Thymus (tissue), 11 donors: ENCODE results near the gene CXCL12. TPM values are rescaled to one million over a fixed set of nuclear protein-coding genes. Genes with fewer than 3 reads are reported as not detected.

Experiments used
- DNase-seq, 9 donors: peaks; one replicate each; pipeline ENCODE4 v3.0.0-alpha.2; 2013; ENCODE audit warnings: low spot score in 9 of 9, low read depth in 6 of 9, missing footprints in 1 of 9
- H3K27ac ChIP-seq, 2 donors: one replicate each; pipeline ENCODE4 v1.5.1; 2013; ENCODE audit warnings: control low read depth in 1 of 2, low read depth in 1 of 2, low read length in 1 of 2, mild to moderate bottlenecking in 1 of 2, moderate library complexity in 1 of 2
- H3K27me3 ChIP-seq, 2 donors: one replicate each; pipeline ENCODE4 v1.5.1; 2013; ENCODE audit warnings: low read length in 1 of 2; ENCODE audit not compliant: control insufficient read depth in 2 of 2, insufficient read depth in 1 of 2
- H3K36me3 ChIP-seq, 2 donors: one replicate each; pipeline ENCODE4 v1.5.1; 2013; ENCODE audit warnings: low read length in 1 of 2, mild to moderate bottlenecking in 1 of 2, moderate library complexity in 1 of 2; ENCODE audit not compliant: control insufficient read depth in 2 of 2, insufficient read depth in 2 of 2
- H3K4me1 ChIP-seq, 2 donors: one replicate each; pipeline ENCODE4 v1.5.1; 2013; ENCODE audit warnings: low read length in 2 of 2; ENCODE audit not compliant: control insufficient read depth in 2 of 2, insufficient read depth in 2 of 2
- H3K4me3 ChIP-seq, 2 donors: one replicate each; pipeline ENCODE4 v1.5.1; 2013; ENCODE audit warnings: low read length in 2 of 2, control low read depth in 1 of 2, mild to moderate bottlenecking in 1 of 2
- H3K9me3 ChIP-seq, 2 donors: one replicate each; pipeline ENCODE4 v1.5.1; 2013; ENCODE audit warnings: low read length in 1 of 2, mild to moderate bottlenecking in 1 of 2; ENCODE audit not compliant: control insufficient read depth in 2 of 2, insufficient read depth in 1 of 2
- WGBS: extraction: QIAGEN DNeasy Blood & Tissue Kit; methylation state at CpG from one replicate; pipeline ENCODE4 v1.1.7; 2013; 5-methylcytosine and 5-hydroxymethylcytosine counted together
- polyA plus RNA-seq: library from polyadenylated mRNA; stranded (reverse); fragments of 200-250 nt; gene quantifications from one replicate; pipeline ENCODE4 v1.2.3, GENCODE V29; 2013
- total RNA-seq: library from RNA; stranded (reverse); fragments of 120-200 nt; gene quantifications from one replicate; pipeline ENCODE4 v1.2.4, GENCODE V29; 2013
- donor health status: healthy.

Gene CXCL12
- total and polyA plus RNA-seq, 2 donors, result 56.5 to 82.1 TPM

DNA sequence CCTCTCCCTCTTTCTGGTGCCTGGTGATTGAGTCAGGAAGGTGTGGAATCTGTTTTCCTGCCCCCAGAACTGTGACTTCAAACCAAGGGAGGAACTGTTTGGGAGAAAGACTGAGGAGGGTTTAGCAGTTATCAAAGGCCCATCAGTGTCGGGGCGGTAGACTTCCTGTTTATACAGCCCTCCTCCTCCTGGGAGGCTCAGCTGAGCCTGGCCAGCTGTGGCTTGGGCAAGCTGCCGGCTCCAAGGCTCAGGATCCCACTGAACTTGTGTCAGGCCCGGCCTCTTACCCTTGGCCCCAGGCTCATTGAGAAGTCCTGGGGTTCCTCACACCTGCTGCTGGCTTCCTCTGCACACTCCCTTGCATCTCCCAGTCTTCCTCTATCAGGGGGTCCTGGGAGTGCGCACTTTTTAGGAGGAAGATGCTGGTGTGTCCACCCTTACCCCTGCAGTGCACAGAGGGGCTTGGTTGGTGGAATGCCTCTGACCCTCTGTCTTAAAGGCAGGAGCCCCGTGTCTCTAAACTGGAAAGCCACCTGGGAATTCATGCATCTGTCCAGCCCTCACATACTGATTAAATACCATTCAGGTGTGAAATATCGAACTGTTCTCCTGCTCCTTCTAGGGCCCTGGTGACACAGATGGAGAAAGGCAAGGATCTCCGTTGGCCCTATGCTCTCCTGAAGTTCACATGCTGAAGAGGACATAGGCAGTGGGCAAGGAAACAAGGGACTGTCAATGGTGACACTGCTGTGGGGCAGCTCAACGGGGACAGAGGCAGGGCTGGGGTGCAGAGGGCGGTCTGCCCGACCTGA lies 32.4 kb downstream of the CXCL12 start:
- Histone ChIP-seq H3K27me3 (no peaks in the 10 kb centered on the region), H3K36me3 (no peaks in the 10 kb centered on the region), H3K4me1 (no peaks in the 10 kb centered on the region), H3K4me3 (no peak overlapping the region), H3K27ac (no peak overlapping the region), H3K9me3 (no peaks in the 10 kb centered on the region)
- no peak for DNase-seq
- 62% methylated on average over 11 of the region's 11 CpGs for WGBS

DNA sequence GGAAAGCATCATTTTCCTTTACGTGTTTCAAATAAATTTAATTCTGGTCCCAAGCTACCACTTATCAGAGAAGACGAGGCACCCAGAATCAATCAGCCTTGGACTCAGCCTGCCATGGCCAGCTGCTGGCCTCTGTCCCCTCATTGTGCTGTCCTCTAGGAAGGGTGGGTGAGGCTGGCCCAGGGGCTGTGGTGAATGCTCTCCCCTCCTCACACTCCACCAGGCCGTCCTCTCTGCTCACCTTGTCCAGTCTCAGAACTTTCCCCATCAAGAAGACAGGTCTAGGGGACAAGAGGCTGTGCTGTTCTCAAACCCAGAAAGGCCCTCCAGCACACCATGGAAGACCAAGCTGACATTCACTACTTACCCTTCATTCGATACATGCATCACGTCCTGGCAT lies 36.4 kb downstream of the CXCL12 start:
- Histone ChIP-seq H3K4me1 (no peaks in the 10 kb centered on the region), H3K4me3 (no peak overlapping the region), H3K36me3 (no peaks in the 10 kb centered on the region), H3K9me3 (no peaks in the 10 kb centered on the region), H3K27ac (no peak overlapping the region), H3K27me3 (no peaks in the 10 kb centered on the region)
- no peak for DNase-seq
- WGBS, result 97% methylated on average over 5 of the region's 5 CpGs

DNA sequence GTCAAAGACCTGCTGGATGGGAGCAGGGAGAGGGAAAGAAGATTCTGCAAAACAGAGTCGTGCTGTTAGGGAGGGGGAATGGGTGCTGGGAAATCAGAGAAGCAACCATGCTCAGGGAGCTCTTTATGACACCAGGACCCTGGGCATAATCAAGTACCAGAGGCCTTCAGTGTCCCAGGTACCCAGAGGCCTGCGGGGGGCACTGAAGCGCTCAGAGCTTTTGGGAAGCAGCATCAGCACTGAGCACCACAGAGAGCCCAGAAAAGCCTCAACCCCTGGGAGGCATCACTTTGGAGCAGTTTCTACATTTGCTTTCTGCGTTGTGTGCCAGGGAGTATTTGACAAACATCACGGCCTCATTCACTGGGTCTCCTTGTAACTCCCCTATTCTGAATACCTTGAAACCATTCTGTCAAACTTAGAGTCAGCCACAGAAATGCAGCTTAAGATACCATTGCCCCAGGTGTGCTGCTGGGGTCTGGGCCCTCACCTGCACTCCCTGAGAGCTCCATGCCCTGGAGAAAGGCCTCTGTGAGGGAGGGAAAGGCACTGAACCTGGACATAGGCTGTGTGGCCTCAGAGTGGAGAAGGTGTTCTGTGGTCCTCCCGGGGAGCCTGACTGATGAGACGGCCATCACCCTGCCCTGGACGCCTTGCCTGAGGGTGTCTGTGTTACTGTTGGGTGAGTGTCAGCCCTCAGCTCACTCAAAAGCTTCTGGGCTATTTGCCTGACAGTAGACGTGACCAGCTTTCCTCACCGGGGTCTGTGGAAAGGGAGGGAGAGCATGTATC lies 37.1 kb downstream of the CXCL12 start:
- no peak overlapping the region for H3K27ac ChIP-seq
- H3K9me3 ChIP-seq, result no peaks in the 10 kb centered on the region
- no peaks in the 10 kb centered on the region for H3K4me1 ChIP-seq
- 91% methylated on average over 10 of the region's 10 CpGs for WGBS
- H3K27me3 ChIP-seq, result no peaks in the 10 kb centered on the region
- no peak overlapping the region for H3K4me3 ChIP-seq
- DNase-seq, result no peak
- H3K36me3 ChIP-seq, result no peaks in the 10 kb centered on the region

DNA sequence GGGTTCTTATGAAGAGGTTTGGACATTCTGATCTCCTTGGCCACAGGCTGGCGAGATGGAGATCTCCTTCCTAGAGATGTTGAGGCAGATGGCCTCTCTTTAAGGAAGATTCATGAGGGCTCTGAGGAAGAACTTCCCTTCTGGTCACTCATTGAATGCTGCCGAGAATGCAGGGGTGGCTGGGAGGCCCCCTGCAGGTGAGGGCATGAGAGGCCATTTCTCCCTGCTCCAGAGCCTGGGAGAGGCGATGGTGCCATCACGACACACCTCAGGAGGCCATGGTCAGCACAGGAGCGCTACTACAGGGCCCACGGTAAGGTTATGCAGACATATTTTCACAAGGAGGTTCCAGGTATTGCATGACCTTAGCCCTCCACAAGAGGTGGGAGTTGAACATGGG lies 40.2 kb downstream of the CXCL12 start:
- Histone ChIP-seq H3K36me3 (no peaks in the 10 kb centered on the region), H3K27ac (no peak overlapping the region), H3K27me3 (no peaks in the 10 kb centered on the region), H3K4me1 (peaks cover 0 to 11% of the 10 kb centered on the region in 2 donors), H3K4me3 (no peak overlapping the region), H3K9me3 (no peaks in the 10 kb centered on the region)
- DNase-seq, result no peak
- WGBS, result 87% methylated on average over 6 of the region's 6 CpGs

DNA sequence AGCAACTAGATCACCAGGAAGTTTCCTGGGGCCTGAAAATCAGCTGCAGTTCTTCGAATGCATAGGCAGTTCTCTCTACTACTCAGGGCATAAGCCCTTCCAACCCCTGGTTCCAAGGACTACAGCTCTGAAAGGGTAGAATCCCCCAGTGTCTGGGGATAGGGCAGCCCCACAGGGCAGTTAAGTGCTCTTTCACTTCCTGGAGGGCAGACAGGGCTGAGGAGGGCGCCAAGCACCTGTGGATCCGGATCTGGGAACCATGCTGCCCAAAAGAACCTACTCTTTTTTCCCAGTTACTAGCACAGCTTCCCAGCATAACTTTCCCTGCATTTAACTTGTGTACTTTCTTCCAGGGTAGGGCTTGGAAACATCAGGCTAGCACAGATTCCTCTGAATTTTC lies 41.1 kb downstream of the CXCL12 start:
- peak overlapping the region in 1 of 2 donors; percentile 3 for H3K27ac ChIP-seq
- H3K36me3 ChIP-seq, result no peaks in the 10 kb centered on the region
- WGBS, result 76% methylated on average over 3 of the region's 3 CpGs
- H3K27me3 ChIP-seq, result no peaks in the 10 kb centered on the region
- no peak for DNase-seq
- H3K4me1 ChIP-seq, result peaks cover 0 to 17% of the 10 kb centered on the region in 2 donors
- H3K9me3 ChIP-seq, result no peaks in the 10 kb centered on the region
- no peak overlapping the region for H3K4me3 ChIP-seq

DNA sequence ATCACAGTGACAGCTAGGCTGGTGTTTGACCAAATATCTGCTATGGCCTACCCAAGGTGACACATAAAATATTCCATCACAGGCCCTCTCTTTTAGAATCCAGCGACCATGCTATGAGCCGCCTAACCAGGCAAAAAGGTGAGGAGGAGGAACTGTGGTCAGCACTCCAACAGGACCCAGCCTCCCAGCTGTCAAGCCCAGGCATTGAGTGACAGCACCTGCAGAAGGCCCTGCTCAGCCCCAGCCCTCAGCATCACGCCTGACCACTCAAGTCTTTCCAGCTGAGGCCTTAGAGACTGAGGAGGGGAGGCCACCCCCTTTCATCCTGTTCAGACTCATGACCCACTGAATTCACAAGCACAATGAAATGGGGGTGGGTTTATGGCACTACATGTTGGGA lies 43.0 kb downstream of the CXCL12 start:
- no peak overlapping the region for H3K4me3 ChIP-seq
- H3K9me3 ChIP-seq, result no peaks in the 10 kb centered on the region
- DNase-seq, result no peak
- H3K27ac ChIP-seq, result peak overlapping the region in 1 of 2 donors; percentile 55
- 95% methylated on average over 3 of the region's 3 CpGs for WGBS
- no peaks in the 10 kb centered on the region for H3K36me3 ChIP-seq
- peaks cover 0 to 20% of the 10 kb centered on the region in 2 donors for H3K4me1 ChIP-seq
- H3K27me3 ChIP-seq, result no peaks in the 10 kb centered on the region

DNA sequence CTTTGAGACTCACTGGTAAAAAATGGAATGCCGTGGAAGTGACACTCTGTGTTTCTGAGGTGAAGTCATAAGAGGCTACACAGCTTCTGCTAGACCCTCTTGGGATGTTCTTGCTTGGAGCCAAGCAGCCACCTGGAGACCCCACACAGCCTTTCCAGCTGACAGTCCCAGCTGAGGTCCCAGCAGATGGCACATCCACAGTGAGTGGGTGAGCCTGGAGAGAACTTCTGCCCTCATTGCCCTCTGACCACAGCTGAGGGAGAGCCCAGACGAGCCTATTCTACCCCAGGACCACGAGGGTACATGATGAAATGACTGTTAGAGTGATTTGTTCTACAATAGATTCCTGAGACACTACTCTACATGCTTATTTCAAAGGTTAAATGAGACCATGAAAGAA lies 44.3 kb downstream of the CXCL12 start:
- 82% methylated on average over 3 of the region's 3 CpGs for WGBS
- Histone ChIP-seq H3K36me3 (no peaks in the 10 kb centered on the region), H3K4me1 (peaks cover 0 to 20% of the 10 kb centered on the region in 2 donors), H3K9me3 (no peaks in the 10 kb centered on the region), H3K27ac (peak overlapping the region in 1 of 2 donors; percentile 37), H3K4me3 (no peak overlapping the region), H3K27me3 (no peaks in the 10 kb centered on the region)
- no peak for DNase-seq

DNA sequence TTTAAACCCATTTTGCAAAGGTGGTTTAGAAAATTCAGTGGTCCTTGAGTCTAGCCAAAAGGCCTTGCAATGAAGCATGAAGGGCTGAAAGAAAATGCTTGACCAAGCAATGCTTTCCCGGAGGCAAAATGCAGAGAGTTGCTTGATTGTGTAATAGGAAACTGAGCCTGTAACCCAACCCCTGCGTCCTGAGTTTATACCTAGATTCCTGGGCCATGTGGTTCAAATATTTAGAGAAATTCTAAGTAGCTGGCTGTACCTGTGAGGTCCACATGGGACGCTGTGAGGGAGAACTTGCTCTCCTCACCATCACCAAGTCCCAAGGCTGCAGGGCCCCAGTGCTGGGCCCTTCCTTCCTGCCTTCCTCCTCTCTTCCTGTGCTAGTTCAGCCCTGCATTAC lies 45.7 kb downstream of the CXCL12 start:
- Histone ChIP-seq H3K4me1 (peaks cover 0 to 22% of the 10 kb centered on the region in 2 donors), H3K4me3 (no peak overlapping the region), H3K27ac (no peak overlapping the region), H3K9me3 (no peaks in the 10 kb centered on the region), H3K27me3 (no peaks in the 10 kb centered on the region), H3K36me3 (no peaks in the 10 kb centered on the region)
- 89% methylated on average over 3 of the region's 3 CpGs for WGBS
- DNase-seq, result no peak

DNA sequence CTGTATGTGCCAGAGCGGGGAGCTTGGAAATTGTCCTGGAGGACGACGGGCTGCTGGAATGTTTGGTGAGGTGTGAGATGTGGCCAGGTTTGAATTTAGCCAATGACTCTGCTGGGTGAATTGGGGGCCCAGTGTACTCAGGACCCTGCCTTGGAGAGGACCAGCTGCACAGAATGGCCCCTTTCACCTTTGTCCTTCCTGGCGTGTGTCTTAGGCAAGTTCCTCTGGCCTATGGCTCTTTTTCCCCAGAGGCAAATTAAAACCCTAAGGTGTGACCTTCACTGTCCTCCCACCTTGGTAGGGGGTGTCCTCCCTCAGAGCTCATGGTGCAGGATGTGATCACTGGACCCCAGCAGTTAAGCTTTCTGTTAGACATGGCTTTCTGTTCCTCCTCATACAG lies 47.8 kb downstream of the CXCL12 start:
- no peaks in the 10 kb centered on the region for H3K36me3 ChIP-seq
- 97% methylated on average over 4 of the region's 4 CpGs for WGBS
- no peak overlapping the region for H3K4me3 ChIP-seq
- no peak for DNase-seq
- H3K4me1 ChIP-seq, result peaks cover 0 to 29% of the 10 kb centered on the region in 2 donors
- no peaks in the 10 kb centered on the region for H3K27me3 ChIP-seq
- no peak overlapping the region for H3K27ac ChIP-seq
- H3K9me3 ChIP-seq, result no peaks in the 10 kb centered on the region
